C1 segment of cervical spinal cord (tissue), 14 donors: ENCODE data around the gene SH2D5.

Experiments
- DNase-seq, 14 donors: peaks; one replicate each; lab custom pipeline; 2025; lab: John Stamatoyannopoulos, UW

The SH2D5 gene

GRCh38 chr1:20713440-20713839, 19.1 kb downstream of the SH2D5 start:
- DNase-seq, result no peak

DNA sequence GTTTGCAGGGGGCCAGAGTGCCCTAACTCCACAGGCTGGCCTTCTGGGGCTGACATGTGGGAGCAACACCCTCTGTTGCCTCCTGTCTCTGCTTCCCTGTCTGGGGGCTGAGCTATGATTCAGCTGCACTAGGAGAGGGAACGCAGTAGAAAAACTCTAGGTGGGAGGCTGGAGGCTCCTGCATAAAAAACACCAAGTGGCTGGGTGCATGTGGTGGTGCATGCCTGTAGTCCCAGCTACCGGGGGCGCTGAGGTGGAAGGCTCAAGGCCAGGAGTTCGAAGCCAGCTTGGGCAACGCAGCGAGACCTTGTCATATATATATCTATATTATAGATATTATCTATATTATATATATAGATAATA, 20.3 kb downstream of the SH2D5 start:
- no peak for DNase-seq

- peak in 2 of 14 donors; percentile 4 to 13 for DNase-seq
Observed at GRCh38 chr1:20711285-20712214, 21.0 kb downstream of the SH2D5 start.

DNA sequence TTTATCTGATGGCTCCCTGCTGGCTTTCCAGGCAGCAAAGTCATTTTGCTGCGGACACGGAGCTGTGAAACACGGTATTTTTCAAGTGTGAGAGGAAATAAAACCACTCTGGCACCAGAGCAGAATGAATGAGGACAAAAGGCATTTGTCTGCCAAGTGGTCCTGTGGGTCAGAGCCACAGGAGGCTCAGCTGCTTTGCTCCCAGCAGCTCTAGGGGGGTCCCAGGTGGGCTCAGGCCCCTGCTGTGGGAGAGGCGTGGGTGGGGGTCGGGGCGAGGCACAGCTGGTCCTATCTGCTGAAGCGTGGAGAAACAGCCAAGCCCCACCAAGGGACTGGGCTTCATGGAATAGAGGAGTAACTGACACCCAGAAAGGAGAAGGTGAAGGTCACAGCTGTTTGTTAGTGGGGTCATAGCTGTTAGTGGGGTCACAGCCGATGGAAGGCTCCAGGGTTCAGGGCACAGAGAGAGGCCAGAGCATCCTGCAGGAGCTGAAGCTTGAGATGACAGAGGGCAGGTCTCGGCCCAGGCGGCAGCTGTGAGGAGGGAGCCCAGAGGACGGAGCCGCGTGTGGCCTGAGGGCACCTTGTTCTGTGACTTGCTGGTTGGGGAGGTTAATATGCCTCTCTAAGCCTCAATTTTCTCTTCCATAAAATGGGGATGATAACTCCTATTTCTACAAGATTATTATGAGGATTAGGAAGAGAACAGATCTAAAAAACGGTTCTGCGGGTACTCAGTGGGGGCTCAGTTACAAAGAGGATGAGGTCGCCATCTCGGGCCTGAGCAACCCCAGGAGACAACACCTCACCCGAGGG, 21.8 kb downstream of the SH2D5 start:
- DNase-seq, result no peak

- DNase-seq, result no peak
Observed at GRCh38 chr1:20709868-20710267, 22.6 kb downstream of the SH2D5 start.

- no peak for DNase-seq
Observed at GRCh38 chr1:20708891-20709290, 23.6 kb downstream of the SH2D5 start.

- DNase-seq, result no peak
Observed at GRCh38 chr1:20708057-20708456, 24.4 kb downstream of the SH2D5 start.

- DNase-seq, result no peak
Observed at GRCh38 chr1:20706841-20707240, 25.7 kb downstream of the SH2D5 start.

- DNase-seq, result no peak
Observed at GRCh38 chr1:20705203-20705755, 27.2 kb downstream of the SH2D5 start.

GRCh38 chr1:20704390-20705202, 27.9 kb downstream of the SH2D5 start:
- DNase-seq, result no peak

GRCh38 chr1:20703124-20703756, 29.3 kb downstream of the SH2D5 start:
- DNase-seq, result no peak

GRCh38 chr1:20702416-20702815, 30.1 kb downstream of the SH2D5 start:
- no peak for DNase-seq

- DNase-seq, result no peak
Observed at GRCh38 chr1:20701847-20702246, 30.7 kb downstream of the SH2D5 start.

DNA sequence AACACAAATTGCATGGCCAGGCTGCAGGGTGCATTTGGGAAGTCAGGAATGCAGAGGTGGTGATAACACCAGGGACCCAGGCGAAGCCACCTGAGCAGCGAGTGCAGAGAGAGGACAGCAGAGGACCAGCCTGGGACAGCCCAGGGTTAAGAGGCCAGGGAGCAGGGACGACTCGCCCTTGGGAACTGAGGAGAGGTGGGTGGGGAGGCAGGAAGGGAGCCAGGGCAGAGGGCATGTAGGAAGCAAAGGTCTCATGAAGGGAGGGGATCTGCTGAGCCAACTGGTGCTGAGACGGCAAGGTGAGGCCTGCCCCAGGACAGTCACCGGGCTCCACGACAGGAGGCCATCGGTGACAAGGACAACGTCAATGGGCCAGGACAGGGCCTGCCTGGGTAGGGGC, 31.1 kb downstream of the SH2D5 start:
- DNase-seq, result no peak

DNA sequence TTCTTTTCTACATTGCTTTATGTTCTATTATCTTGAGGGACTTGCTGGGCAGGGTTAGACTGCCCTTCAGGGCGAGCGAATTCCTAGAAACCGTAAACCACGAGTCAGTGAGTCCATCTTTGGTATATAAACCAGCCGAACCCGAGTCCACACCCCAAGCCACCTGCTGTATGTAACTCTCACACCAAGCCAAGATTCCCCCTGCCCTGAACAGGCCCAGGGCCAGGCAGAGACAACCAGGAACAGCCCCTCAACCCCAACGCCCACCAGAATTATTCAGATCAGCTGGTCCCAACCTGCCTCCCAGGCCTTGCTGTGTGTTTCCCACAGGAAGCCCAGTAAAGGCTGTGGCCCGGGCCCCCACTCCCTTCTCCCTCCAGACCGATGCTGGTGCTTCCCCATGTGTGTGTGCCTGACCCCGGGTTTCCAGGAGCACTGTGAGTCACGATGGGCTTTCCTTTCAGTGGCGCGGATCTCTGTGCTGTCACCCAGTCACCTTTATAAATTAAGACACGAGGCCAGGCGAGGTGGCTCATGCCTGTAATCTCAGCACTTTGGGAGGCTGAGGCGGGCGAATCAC, 31.8 kb downstream of the SH2D5 start:
- no peak for DNase-seq

DNA sequence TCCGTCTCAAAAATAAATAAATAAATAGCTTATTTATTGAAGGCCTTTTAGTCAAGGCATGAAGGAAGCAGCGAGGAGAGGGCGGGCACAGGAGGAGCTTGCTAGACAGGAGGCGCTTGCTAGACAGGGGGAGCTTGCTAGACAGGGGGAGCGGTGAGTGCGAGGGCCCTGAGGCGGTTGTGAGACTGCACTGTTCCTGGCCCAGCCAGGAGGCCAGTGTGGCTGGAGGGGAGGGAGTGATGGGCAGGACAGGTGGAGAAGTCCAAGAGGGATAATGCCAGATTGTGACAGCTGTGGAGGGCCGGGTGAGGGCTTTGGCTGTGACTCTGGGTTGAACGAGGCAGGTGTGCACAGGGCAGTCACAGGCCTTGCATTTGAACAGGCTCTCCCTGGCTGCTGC, 32.9 kb downstream of the SH2D5 start:
- DNase-seq, result no peak

DNA sequence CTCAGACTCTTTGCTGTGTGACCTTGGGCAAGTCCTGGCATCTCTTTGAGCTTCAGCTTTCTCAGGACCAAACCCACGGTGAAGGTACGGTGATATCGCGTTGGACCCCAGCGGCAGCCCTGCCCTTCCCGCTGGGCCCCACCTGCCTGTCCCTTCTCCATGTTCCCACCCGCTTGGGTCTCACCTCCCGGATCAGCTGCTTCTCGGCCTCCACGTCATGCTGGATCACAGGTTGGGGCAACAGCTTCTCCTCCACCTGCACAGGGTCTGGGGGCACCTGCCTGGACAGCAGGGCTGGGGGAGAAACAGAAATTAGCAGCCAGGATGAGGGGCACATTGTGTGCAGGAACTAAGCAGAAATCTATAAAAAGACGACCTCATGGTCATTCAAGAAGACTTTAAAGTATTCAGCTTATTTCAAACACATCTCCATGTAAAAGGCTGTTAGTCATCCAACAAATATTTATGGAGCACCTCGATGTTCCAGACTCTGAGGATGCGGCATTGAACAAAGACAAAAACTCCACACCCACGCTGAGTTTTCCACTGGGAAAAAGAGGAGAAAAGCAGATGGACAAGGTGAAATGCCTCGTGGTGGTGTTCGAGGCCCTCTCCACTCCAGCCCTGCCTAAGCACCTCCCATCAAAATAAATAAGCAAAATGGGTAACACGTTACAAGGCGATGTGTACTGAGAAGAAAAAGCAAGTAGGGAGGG, 34.1 kb downstream of the SH2D5 start:
- no peak for DNase-seq

- DNase-seq, result no peak
Observed at GRCh38 chr1:20697563-20697962, 34.9 kb downstream of the SH2D5 start.

DNA sequence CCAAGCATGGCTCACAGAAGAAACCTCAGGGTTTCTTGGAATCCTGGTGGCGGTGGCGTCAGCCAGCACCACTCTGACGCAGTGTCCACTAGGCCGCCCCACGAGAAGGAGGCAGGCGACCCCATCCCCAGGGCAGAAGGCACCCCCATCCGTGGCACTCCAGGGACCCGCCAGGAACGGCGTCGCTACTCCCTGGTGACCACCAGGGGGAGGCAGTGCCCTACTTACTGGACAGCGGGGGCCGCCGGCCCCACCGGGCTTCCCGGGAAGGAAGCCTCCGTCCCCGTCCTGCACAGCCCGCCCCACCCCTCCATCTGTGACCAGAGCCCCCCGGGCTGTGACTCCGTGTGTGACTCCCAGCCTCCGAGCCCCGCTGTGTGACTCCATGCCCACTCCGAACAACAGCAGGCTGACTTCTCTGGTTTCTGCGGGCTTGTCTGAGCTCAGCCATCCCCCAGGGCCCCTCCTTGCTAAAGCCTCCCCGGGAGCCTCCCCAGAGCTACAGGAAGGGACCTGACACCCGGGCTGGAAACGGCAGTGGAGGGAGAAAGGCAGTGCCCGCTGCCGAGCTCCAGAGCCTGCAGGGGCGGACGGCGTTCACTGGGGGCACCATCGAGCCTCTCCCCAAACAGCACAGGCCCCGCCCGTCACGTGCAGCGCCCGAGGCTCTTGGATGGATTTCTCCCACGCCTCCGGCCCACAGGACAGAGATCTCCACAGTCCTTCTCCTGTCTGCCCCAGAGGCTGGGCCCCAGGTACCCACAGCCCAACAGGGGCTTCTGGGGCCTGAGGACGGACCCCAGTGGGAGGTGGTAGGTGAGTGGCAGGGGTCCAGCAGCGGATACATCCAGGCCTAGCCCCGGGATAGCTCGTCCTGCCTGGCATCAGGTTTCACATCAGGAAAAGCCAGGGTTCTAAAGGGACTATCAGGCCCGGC, 35.8 kb downstream of the SH2D5 start:
- peak; percentile 25 to 89 (median 75) for DNase-seq
